CD4-positive, alpha-beta T cell (primary cell): ENCODE results near the gene RNASE1. TPM values are rescaled to one million over a fixed set of nuclear protein-coding genes. Genes with fewer than 3 reads are reported as not detected.

ENCODE experiments used
- ATAC-seq: fragments of 200-7000 bp; cut with Tn5 transposase; one replicate; pipeline ENCODE4 v1.10.0; 2022; ENCODE audit warnings: mild to moderate bottlenecking; ENCODE audit not compliant: poor library complexity
- CTCF ChIA-PET: fragments of 350-600 bp; sonication (Branson Sonifier 250); formaldehyde crosslinking; loops from one replicate; lab custom pipeline; 2021; ENCODE audit warnings: antibody characterized with exemption, inconsistent platforms; lab: Charles Lee
- POLR2A ChIA-PET: fragments of 350-600 bp; sonication (Branson Sonifier 250); formaldehyde crosslinking; loops from one replicate; lab custom pipeline; 2021; ENCODE audit warnings: antibody characterized with exemption, inconsistent platforms; lab: Charles Lee
- DNase-seq, 14 experiments: peaks; one replicate each; pipeline ENCODE4 v3.0.0-alpha.2; 2013 to 2020; ENCODE audit warnings: mixed read lengths in 2 of 14
- H3K27ac ChIP-seq, 2 donors: one replicate each; pipeline versions ENCODE4 v1.5.1 to v1.7.0; 2013; ENCODE audit warnings: low read length in 2 of 2, low read depth in 1 of 2, mild to moderate bottlenecking in 1 of 2
- H3K27me3 ChIP-seq, 2 experiments: 1 replicate in 1 of 2; 2 replicates in 1 of 2; pipeline versions ENCODE4 v1.6.1 to v1.7.0; 2013; ENCODE audit warnings: low read length in 2 of 2, control low read depth in 1 of 2, mild to moderate bottlenecking in 1 of 2, moderate library complexity in 1 of 2; ENCODE audit not compliant: insufficient read depth in 2 of 2, control insufficient read depth in 1 of 2
- H3K36me3 ChIP-seq: one replicate; pipeline ENCODE4 v1.6.1; 2013; ENCODE audit warnings: low read length, control low read depth; ENCODE audit not compliant: insufficient read depth
- H3K4me1 ChIP-seq: one replicate; pipeline ENCODE4 v1.6.1; 2013; ENCODE audit warnings: low read length, control low read depth; ENCODE audit not compliant: insufficient read depth
- H3K4me3 ChIP-seq: one replicate; pipeline ENCODE4 v1.5.1; 2013; ENCODE audit warnings: mild to moderate bottlenecking, low read length, moderate library complexity
- H3K9me3 ChIP-seq, 2 experiments: 1 replicate in 1 of 2; 2 replicates in 1 of 2; pipeline versions ENCODE4 v1.6.1 to v1.7.0; 2013; ENCODE audit warnings: low read length in 2 of 2, mild to moderate bottlenecking in 2 of 2, control low read depth in 1 of 2, moderate library complexity in 1 of 2; ENCODE audit not compliant: control insufficient read depth in 1 of 2, insufficient read depth in 1 of 2
- H3K27ac Mint-ChIP-seq: one replicate; pipeline ENCODE4 v1.8.0; 2020; ENCODE audit warnings: mixed read lengths
- H3K27me3 Mint-ChIP-seq: one replicate; pipeline ENCODE4 v1.8.0; 2021; ENCODE audit warnings: mixed read lengths
- H3K36me3 Mint-ChIP-seq: one replicate; pipeline ENCODE4 v1.8.0; 2021; ENCODE audit warnings: low read depth, mixed read lengths
- H3K4me1 Mint-ChIP-seq: one replicate; pipeline ENCODE4 v1.8.0; 2021; ENCODE audit warnings: low read depth, mixed read lengths
- H3K4me3 Mint-ChIP-seq: one replicate; pipeline ENCODE4 v1.8.0; 2020; ENCODE audit warnings: mild to moderate bottlenecking, mixed read lengths
- H3K9me3 Mint-ChIP-seq: one replicate; pipeline ENCODE4 v1.8.0; 2020; ENCODE audit warnings: mixed read lengths
- intact Hi-C, 2 experiments: fragments of 100-400 bp; cut with DNase I in 1 of 2; cut with micrococcal nuclease in 1 of 2; formaldehyde crosslinking; loops; one replicate each; pipeline versions ENCODE4 v1.15.1 to v1.9.0; 2023 to 2025; cut with DNase I, micrococcal nuclease
- total RNA-seq, 174 experiments: library from RNA in 2 of 174; stranded (reverse) in 2 of 174; gene quantifications; one replicate each; pipeline ENCODE4 v1.2.3 and lab custom pipeline; 2021 to 2026
- TF ChIP-seq, protein P1 (sequence below): fragments of 200-600 bp; IDR thresholded peaks from one replicate; pipeline ENCODE4 v1.8.0; 2022; ENCODE audit warnings: antibody characterized with exemption, mild to moderate bottlenecking

The RNASE1 gene
- total RNA-seq, 2 experiments from 2014 or later, result not detected

- no peak overlapping the region for H3K4me3 Mint-ChIP-seq
- H3K9me3 Mint-ChIP-seq, result no peaks in the 10 kb centered on the region
- peaks cover 13% of the 10 kb centered on the region for H3K27me3 Mint-ChIP-seq
- POLR2A ChIA-PET, result no interaction called here
- CTCF ChIA-PET, result no interaction called here
- intact Hi-C loops, result no loop called here
- ATAC-seq (no peak), DNase-seq (no peak)
- H3K9me3 ChIP-seq, result no peaks in the 10 kb centered on the region
- no peak overlapping the region for H3K4me3 ChIP-seq
- no peaks in the 10 kb centered on the region for H3K27me3 ChIP-seq
- no peaks in the 10 kb centered on the region for H3K36me3 Mint-ChIP-seq
- no peak overlapping the region for H3K27ac Mint-ChIP-seq
- H3K4me1 ChIP-seq, result no peaks in the 10 kb centered on the region
- TF ChIP-seq, protein P1, sequence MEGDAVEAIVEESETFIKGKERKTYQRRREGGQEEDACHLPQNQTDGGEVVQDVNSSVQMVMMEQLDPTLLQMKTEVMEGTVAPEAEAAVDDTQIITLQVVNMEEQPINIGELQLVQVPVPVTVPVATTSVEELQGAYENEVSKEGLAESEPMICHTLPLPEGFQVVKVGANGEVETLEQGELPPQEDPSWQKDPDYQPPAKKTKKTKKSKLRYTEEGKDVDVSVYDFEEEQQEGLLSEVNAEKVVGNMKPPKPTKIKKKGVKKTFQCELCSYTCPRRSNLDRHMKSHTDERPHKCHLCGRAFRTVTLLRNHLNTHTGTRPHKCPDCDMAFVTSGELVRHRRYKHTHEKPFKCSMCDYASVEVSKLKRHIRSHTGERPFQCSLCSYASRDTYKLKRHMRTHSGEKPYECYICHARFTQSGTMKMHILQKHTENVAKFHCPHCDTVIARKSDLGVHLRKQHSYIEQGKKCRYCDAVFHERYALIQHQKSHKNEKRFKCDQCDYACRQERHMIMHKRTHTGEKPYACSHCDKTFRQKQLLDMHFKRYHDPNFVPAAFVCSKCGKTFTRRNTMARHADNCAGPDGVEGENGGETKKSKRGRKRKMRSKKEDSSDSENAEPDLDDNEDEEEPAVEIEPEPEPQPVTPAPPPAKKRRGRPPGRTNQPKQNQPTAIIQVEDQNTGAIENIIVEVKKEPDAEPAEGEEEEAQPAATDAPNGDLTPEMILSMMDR, result no peak
- no peaks in the 10 kb centered on the region for H3K36me3 ChIP-seq
- no peak overlapping the region for H3K27ac ChIP-seq
- no peaks in the 10 kb centered on the region for H3K4me1 Mint-ChIP-seq
Observed at GRCh38 chr14:20772650-20773049, 30.0 kb downstream of the RNASE1 start.

GRCh38 chr14:20769421-20769820 is 33.2 kb downstream of the RNASE1 start:
- ATAC-seq (no peak), DNase-seq (no peak)
- no peaks in the 10 kb centered on the region for H3K9me3 ChIP-seq
- H3K27me3 ChIP-seq, result no peaks in the 10 kb centered on the region
- TF ChIP-seq, protein P1, result no peak
- ChIA-PET POLR2A (no interaction called here), CTCF (interaction anchor here (1.0 kb wide), 1 partner anchor 13 kb away, joined by 3 read pairs; no protein-coding TSS in a partner anchor)
- H3K4me3 ChIP-seq, result no peak overlapping the region
- no peak overlapping the region for H3K27ac ChIP-seq
- no peaks in the 10 kb centered on the region for H3K9me3 Mint-ChIP-seq
- no peak overlapping the region for H3K27ac Mint-ChIP-seq
- no peaks in the 10 kb centered on the region for H3K4me1 ChIP-seq
- H3K27me3 Mint-ChIP-seq, result peaks cover 6% of the 10 kb centered on the region
- no peak overlapping the region for H3K4me3 Mint-ChIP-seq
- intact Hi-C loops, result no loop called here
- no peaks in the 10 kb centered on the region for H3K36me3 Mint-ChIP-seq
- no peaks in the 10 kb centered on the region for H3K4me1 Mint-ChIP-seq
- no peaks in the 10 kb centered on the region for H3K36me3 ChIP-seq

DNA sequence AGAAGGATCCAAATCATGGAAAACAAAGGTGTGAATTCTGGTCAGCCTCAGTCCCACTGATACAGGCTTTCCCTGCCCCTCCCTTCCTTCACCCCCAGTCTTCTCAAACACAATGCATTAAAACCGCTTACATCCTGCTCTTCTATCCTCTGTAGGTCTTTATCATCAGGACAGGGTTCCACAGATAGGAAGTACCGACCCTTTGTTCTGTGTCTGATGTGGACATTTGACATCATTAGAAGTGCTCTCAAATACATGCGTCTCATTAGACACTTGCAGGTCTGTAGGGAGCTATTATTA is 34.1 kb downstream of the RNASE1 start:
- peaks cover 6% of the 10 kb centered on the region for H3K27me3 Mint-ChIP-seq
- CTCF ChIA-PET, result no interaction called here
- H3K36me3 Mint-ChIP-seq, result no peaks in the 10 kb centered on the region
- H3K4me3 Mint-ChIP-seq, result no peak overlapping the region
- Histone ChIP-seq H3K27ac (no peak overlapping the region), H3K9me3 (no peaks in the 10 kb centered on the region), H3K36me3 (no peaks in the 10 kb centered on the region), H3K4me3 (no peak overlapping the region), H3K4me1 (no peaks in the 10 kb centered on the region), H3K27me3 (no peaks in the 10 kb centered on the region)
- DNase-seq, result no peak
- no peaks in the 10 kb centered on the region for H3K4me1 Mint-ChIP-seq
- POLR2A ChIA-PET, result no interaction called here
- no peak for ATAC-seq
- intact Hi-C loops, result no loop called here
- H3K9me3 Mint-ChIP-seq, result no peaks in the 10 kb centered on the region
- TF ChIP-seq, protein P1, result no peak
- no peak overlapping the region for H3K27ac Mint-ChIP-seq
